HepG2 (cell line): ENCODE results near the gene VSNL1. TPM values are rescaled to one million over a fixed set of nuclear protein-coding genes. Genes with fewer than 3 reads are reported as not detected.

Experiments
- ATAC-seq: fragments of 200-7000 bp; cut with Tn5 transposase; 3 replicates; pipeline ENCODE4 v1.9.1; 2020; ENCODE audit warnings: mild to moderate bottlenecking, moderate library complexity
- BruUV-seq: library from RNA; stranded (reverse); fragments of 400-500 nt; replicated peaks from 2 replicates; lab custom pipeline; 2021; lab: Mats Ljungman, UMichigan
- CTCF ChIA-PET: fragments of 300-600 bp; formaldehyde crosslinking; extraction: SDS; loops from one replicate; lab custom pipeline; 2021; ENCODE audit warnings: low total read pairs, inconsistent platforms, low intra/inter-chr PET ratio; lab: Yijun Ruan, JAX
- POLR2A ChIA-PET: fragments of 350-600 bp; sonication (Branson Sonifier 250); formaldehyde crosslinking; loops from one replicate; lab custom pipeline; 2020; ENCODE audit warnings: antibody characterized with exemption, inconsistent platforms; lab: Yijun Ruan, JAX
- DNase-seq: peaks from one replicate; pipeline ENCODE4 v3.0.0-alpha.2; 2015; ENCODE audit warnings: low spot score
- FAIRE-seq: peaks from 3 replicates; lab custom pipeline; 2011; peaks lifted over from hg19 to GRCh38; lab: Jason Lieb, UNC
- H2AFZ ChIP-seq: one replicate; pipeline ENCODE4 v1.6.1; 2011; ENCODE audit warnings: low read length, inconsistent platforms
- H3K27ac ChIP-seq: fragments of 300-600 bp; 3 replicates; pipeline ENCODE4 v1.8.0; 2011; ENCODE audit warnings: mixed run types, mild to moderate bottlenecking, mixed read lengths, low read length, inconsistent platforms; ENCODE audit not compliant: insufficient read depth; ENCODE audit errors: extremely low read length
- H3K27me3 ChIP-seq, 2 experiments: fragments of 200-600 bp in 1 of 2; 2 replicates in 1 of 2; 3 replicates in 1 of 2; pipeline versions ENCODE4 v1.6.0 to v1.8.0; 2011; ENCODE audit warnings: low read length in 2 of 2, mild to moderate bottlenecking in 2 of 2, moderate library complexity in 2 of 2, inconsistent platforms in 1 of 2; ENCODE audit not compliant: insufficient read depth in 2 of 2, control insufficient read depth in 1 of 2
- H3K36me3 ChIP-seq, 2 experiments: fragments of 200-600 bp in 1 of 2; replicated peaks in 1 of 2; 2 replicates in 1 of 2; 3 replicates in 1 of 2; pipeline versions ENCODE4 v1.5.1 to v1.8.0; 2011; ENCODE audit warnings: low read length in 2 of 2, inconsistent platforms in 1 of 2; ENCODE audit not compliant: insufficient read depth in 2 of 2, control insufficient read depth in 1 of 2
- H3K4me1 ChIP-seq: 2 replicates; pipeline ENCODE4 v1.5.1; 2012; ENCODE audit warnings: low read length, inconsistent platforms; ENCODE audit not compliant: insufficient read depth
- H3K4me2 ChIP-seq: 2 replicates; pipeline ENCODE4 v1.6.0; 2011; ENCODE audit warnings: low read depth, low read length, inconsistent platforms
- H3K4me3 ChIP-seq, 3 experiments: fragments of 200-600 bp in 1 of 3; sonication (generic), shearing (Covaris generic) in 1 of 3; replicated peaks in 1 of 3; 2 replicates each; pipeline ENCODE4 v1.5.1; 2011 to 2016; ENCODE audit warnings: low read length in 3 of 3, inconsistent platforms in 2 of 3, low read depth in 2 of 3, mild to moderate bottlenecking in 2 of 3, control low read depth in 1 of 3, mixed read lengths in 1 of 3; ENCODE audit not compliant: insufficient read depth in 1 of 3
- H3K79me2 ChIP-seq: one replicate; pipeline ENCODE4 v1.6.1; 2011; ENCODE audit warnings: low read length, inconsistent platforms; ENCODE audit not compliant: insufficient read depth
- H3K9ac ChIP-seq: 2 replicates; pipeline ENCODE4 v1.6.0; 2011; ENCODE audit warnings: mild to moderate bottlenecking, low read depth, low read length, inconsistent platforms; ENCODE audit not compliant: insufficient read depth
- H3K9me3 ChIP-seq: 2 replicates; pipeline ENCODE4 v1.5.1; 2012; ENCODE audit warnings: mild to moderate bottlenecking, low read length
- H4K20me1 ChIP-seq: 2 replicates; pipeline ENCODE4 v1.6.0; 2011; ENCODE audit warnings: inconsistent platforms, mild to moderate bottlenecking, low read length, moderate library complexity; ENCODE audit not compliant: insufficient read depth
- CBFB ChIP-seq: sonication (generic); formaldehyde crosslinking; IDR thresholded peaks from 2 replicates; pipeline ENCODE4 v1.4.0; 2020; ENCODE audit warnings: missing genetic modification reagents
- CHD4 ChIP-seq: fragments of 200-600 bp; sonication (generic); IDR thresholded peaks from 2 replicates; pipeline ENCODE4 v1.7.0; 2017; ENCODE audit warnings: mild to moderate bottlenecking, low read length, borderline replicate concordance
- ELF4 ChIP-seq: sonication (generic); formaldehyde crosslinking; IDR thresholded peaks from 2 replicates; pipeline ENCODE4 v1.5.0; 2020; ENCODE audit warnings: missing genetic modification reagents, mild to moderate bottlenecking, moderate library complexity, borderline replicate concordance
- HOXA9 ChIP-seq: sonication (generic); formaldehyde crosslinking; IDR thresholded peaks from 2 replicates; pipeline ENCODE4 v1.8.1; 2022; ENCODE audit warnings: missing genetic modification reagents, mild to moderate bottlenecking, moderate library complexity, borderline replicate concordance
- ISX ChIP-seq: sonication (generic); formaldehyde crosslinking; conservative IDR thresholded peaks from 2 replicates; pipeline ENCODE4 v1.5.0; 2020; ENCODE audit warnings: missing genetic modification reagents
- SNAPC4 ChIP-seq: sonication (generic); formaldehyde crosslinking; IDR thresholded peaks from 2 replicates; pipeline ENCODE4 v1.4.0; 2020; ENCODE audit warnings: mild to moderate bottlenecking, missing genetic modification reagents
- TBX3 ChIP-seq: fragments of 450-650 bp; IDR thresholded peaks from 2 replicates; pipeline ENCODE4 v1.6.1; 2017; ENCODE audit warnings: antibody characterized with exemption, mild to moderate bottlenecking, inconsistent platforms, borderline replicate concordance
- ZBTB33 ChIP-seq: sonication (generic); formaldehyde crosslinking; IDR thresholded peaks from 2 replicates; pipeline ENCODE4 v1.4.0; 2020; ENCODE audit warnings: missing genetic modification reagents
- ZMAT5 ChIP-seq: sonication (generic); formaldehyde crosslinking; IDR thresholded peaks from 2 replicates; pipeline ENCODE4 v1.5.0; 2020; ENCODE audit warnings: mild to moderate bottlenecking, low read depth, missing genetic modification reagents, borderline replicate concordance
- ZNF18 ChIP-seq: sonication (generic); formaldehyde crosslinking; IDR thresholded peaks from 2 replicates; pipeline ENCODE4 v1.8.0; 2022; ENCODE audit warnings: mild to moderate bottlenecking, missing genetic modification reagents; ENCODE audit not compliant: insufficient replicate concordance
- ZNF335 ChIP-seq: sonication (generic); formaldehyde crosslinking; IDR thresholded peaks from 2 replicates; pipeline ENCODE4 v1.4.0; 2020; ENCODE audit warnings: missing genetic modification reagents
- ZNF350 ChIP-seq: sonication (generic); formaldehyde crosslinking; IDR thresholded peaks from 2 replicates; pipeline ENCODE4 v1.4.0; 2020; ENCODE audit warnings: mild to moderate bottlenecking, low read depth, missing genetic modification reagents, borderline replicate concordance
- ZNF564 ChIP-seq: sonication (generic); formaldehyde crosslinking; IDR thresholded peaks from 2 replicates; pipeline ENCODE4 v1.8.1; 2023; ENCODE audit warnings: mild to moderate bottlenecking, missing genetic modification reagents
- ZNF615 ChIP-seq: sonication (generic); formaldehyde crosslinking; IDR thresholded peaks from 2 replicates; pipeline ENCODE4 v1.5.0; 2020; ENCODE audit warnings: mild to moderate bottlenecking, missing genetic modification reagents, borderline replicate concordance
- WGBS: methylation state at CpG from one replicate; pipeline ENCODE4 v1.1.6; 2017; ENCODE audit warnings: low lambda C conversion rate; 5-methylcytosine and 5-hydroxymethylcytosine counted together
- in situ Hi-C: cut with HindIII; loops from 2 replicates; pipeline ENCODE4 v1.10.0; 2017; ENCODE audit warnings: low pct_unique_long_range_greater_than_20kb; ENCODE audit not compliant: extremely low pct_ligation_motif_present
- intact Hi-C: fragments of 100-400 bp; cut with micrococcal nuclease; formaldehyde crosslinking; loops from one replicate; pipeline ENCODE4 v1.10.0; 2022; ENCODE audit not compliant: unreplicated experiment
- polyA plus RNA-seq, 8 experiments: library from polyadenylated mRNA; depleted of rRNA in 3 of 8; stranded (reverse) in 7 of 8; unstranded in 1 of 8; fragments of >200 nt; fragmentation: Illumina TruSeq in 4 of 8; extraction: Trizol in 4 of 8; gene quantifications; 2 replicates each; pipeline versions ENCODE4 v1.2.1 to v1.2.3, GENCODE V29; 2011 to 2016; ENCODE audit warnings: low read depth in 4 of 8, missing spikeins in 1 of 8, mixed read lengths in 1 of 8; ENCODE audit not compliant: insufficient read depth in 1 of 8
- total RNA-seq, 5 experiments: library from RNA; depleted of rRNA; stranded (reverse); fragments of >200 nt; fragmentation: Illumina TruSeq; extraction: Trizol; gene quantifications; 2 replicates each; pipeline ENCODE4 v1.2.3, GENCODE V29; 2016; ENCODE audit warnings: low read depth in 1 of 5

VSNL1 gene
- total and polyA plus RNA-seq, 2 of the 13 experiments (the other 11 are each of a cell fraction or from before 2014, with no cell fraction given) = 63.2 to 95.9 TPM

- peaks cover 14 to 48% of the 10 kb centered on the region in 2 experiments for H3K36me3 ChIP-seq
- DNase-seq = no peak
- H2AFZ ChIP-seq = no peak overlapping the region
- H3K27me3 ChIP-seq = no peaks in the 10 kb centered on the region
- H3K27ac ChIP-seq = no peak overlapping the region
- no peak overlapping the region for H3K9ac ChIP-seq
- 91% methylated on average over 1 of the region's 1 CpG for WGBS
- no TSS peak for BruUV-seq
- ChIA-PET POLR2A (no interaction called here), CTCF (interaction anchor here (2.2 kb wide), 1 partner anchor 197 kb away, joined by 7 read pairs; no protein-coding TSS in a partner anchor)
- intact Hi-C loops = no loop called here
- no peaks in the 10 kb centered on the region for H3K79me2 ChIP-seq
- TF ChIP-seq ZNF564 (no peak), SNAPC4 (no peak), ZNF615 (no peak), CHD4 (no peak), ZMAT5 (CRISPR knock-in tag) (no peak), ZBTB33 (no peak), ZNF18 (CRISPR knock-in tag) (no peak), ISX (no peak), ZNF350 (no peak), ELF4 (CRISPR knock-in tag) (no peak), ZNF335 (no peak), HOXA9 (CRISPR knock-in tag) (no peak), CBFB (no peak), TBX3 (no peak)
- no peak overlapping the region for H3K4me2 ChIP-seq
- no peak for FAIRE-seq
- in situ Hi-C loops = loop anchor here (10.0 to 25.0 kb wide), 2 partner anchors 356 to 893 kb away; no protein-coding TSS in a partner anchor
- no peak for ATAC-seq
- H3K4me1 ChIP-seq = no peaks in the 10 kb centered on the region
- H4K20me1 ChIP-seq = no peaks in the 10 kb centered on the region
- no peaks in the 10 kb centered on the region for H3K9me3 ChIP-seq
- no peak overlapping the region for H3K4me3 ChIP-seq
Observed at GRCh38 chr2:17667898-17668297, 127.4 kb downstream of the VSNL1 start.
